ENCODE results near the gene EXD3.

DNA sequence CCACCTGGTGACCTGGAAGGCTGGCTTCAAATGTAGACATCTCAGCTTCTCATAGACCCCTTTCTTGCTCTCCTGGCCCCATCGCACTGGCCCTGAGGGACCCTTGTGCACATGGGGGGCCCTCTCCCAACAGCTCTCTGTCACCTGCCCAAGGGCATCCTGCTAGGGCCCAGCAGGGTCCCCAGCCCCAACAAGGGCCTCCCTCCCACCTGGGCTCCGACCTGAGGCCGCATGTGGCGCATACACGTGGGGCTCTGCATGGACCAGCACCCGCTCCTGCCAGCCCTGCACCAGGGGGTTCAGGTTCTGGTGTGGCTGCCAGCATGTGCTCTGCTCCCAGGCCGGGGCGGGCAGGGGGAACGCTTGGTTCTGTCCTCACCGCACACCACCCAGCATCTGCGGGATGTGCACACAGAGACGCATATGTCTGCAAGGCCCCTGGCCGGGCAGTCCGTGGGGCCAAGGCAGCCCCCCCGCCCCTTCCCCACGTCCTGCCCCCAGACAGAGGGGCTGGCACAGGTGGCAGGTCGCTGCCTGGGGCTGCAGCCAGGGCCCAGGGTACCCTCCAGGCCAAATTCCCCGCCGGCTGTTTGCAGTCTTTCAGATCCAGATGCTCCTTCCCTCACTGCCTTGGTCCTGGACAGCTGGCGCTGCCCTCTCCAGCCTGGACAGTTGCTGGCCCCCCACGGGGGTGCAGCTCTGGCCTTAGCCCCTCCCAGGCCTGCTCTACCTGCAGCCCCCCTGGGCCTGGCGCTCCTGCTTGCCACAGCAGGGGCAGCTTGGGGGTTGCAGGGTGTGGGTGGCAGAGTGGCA is 103.0 kb downstream of the EXD3 start:
- no peak for TF ChIP-seq POLR2A (IDR thresholded peaks at IDR 0.05)
- TF ChIP-seq POLR2AphosphoS5 (IDR thresholded peaks at IDR 0.05) = no peak

All from breast epithelium (tissue), 3 donors.